ENCODE measurements around the gene C12orf43.

Gene C12orf43

GRCh38 chr12:120979862-120980696 is 36.2 kb downstream of the C12orf43 start:
- H3K27me3 Mint-ChIP-seq: no peaks in the 10 kb centered on the region
- no peaks in the 10 kb centered on the region for H3K36me3 Mint-ChIP-seq (ENCODE audit: low read depth)
- no peak overlapping the region for H3K27ac Mint-ChIP-seq

DNA sequence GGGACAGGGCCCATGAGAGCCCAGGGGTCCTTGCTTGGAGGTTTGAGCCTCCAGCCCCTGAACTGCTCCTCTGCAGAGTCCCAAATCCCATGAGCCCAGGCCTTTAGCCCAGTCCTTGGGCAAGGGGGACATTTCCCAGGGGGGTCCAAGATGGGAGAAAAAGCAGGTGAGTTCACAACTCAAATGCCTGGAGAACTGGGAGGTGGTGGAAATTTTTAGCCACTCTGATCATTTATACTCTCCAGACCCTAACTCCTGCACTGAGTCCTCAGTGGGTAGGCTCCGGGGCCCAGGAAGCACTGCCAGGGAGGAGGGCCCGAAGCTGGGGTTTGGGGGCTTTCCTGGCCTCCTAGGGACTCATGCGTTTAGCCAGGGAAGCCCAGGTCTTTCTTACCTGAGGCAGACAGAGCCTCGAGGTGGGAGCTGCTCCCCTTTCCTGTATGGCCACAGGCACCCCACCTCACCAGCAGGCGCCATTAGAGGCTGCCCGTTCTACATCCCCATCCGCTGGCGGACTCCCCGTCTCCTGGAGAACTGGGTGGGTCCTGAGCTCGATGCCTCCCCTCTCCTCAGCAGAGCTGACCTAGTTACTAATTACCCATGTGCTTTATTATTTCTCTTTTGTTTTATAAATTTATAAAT is 36.9 kb downstream of the C12orf43 start:
- no peaks in the 10 kb centered on the region for H3K36me3 Mint-ChIP-seq (ENCODE audit: low read depth)
- no peaks in the 10 kb centered on the region for H3K9me3 Mint-ChIP-seq
- no peak overlapping the region for H3K27ac Mint-ChIP-seq
- H3K4me1 Mint-ChIP-seq (ENCODE audit: low read depth): no peaks in the 10 kb centered on the region
- no peak overlapping the region for H3K4me3 Mint-ChIP-seq
- no peaks in the 10 kb centered on the region for H3K27me3 Mint-ChIP-seq

More at GRCh38 chr12:120979862-120980696, 36.2 kb downstream of the C12orf43 start:
- Mint-ChIP-seq H3K9me3 (no peaks in the 10 kb centered on the region), H3K4me1 (ENCODE audit: low read depth) (no peaks in the 10 kb centered on the region), H3K4me3 (no peak overlapping the region)

GRCh38 chr12:120978296-120979219 is 37.7 kb downstream of the C12orf43 start, which contains the start of gene HNF1A:
HNF1A (plus strand) TSS chr12:120978543; CDS start chr12:120978769, 226 bp downstream.
- H3K36me3 Mint-ChIP-seq (ENCODE audit: low read depth): no peaks in the 10 kb centered on the region
- no peaks in the 10 kb centered on the region for H3K4me1 Mint-ChIP-seq (ENCODE audit: low read depth)
- no peak within 1 kb of the TSS for H3K27ac Mint-ChIP-seq
- no peak within 1 kb of the TSS for H3K4me3 Mint-ChIP-seq
- no peaks in the 10 kb centered on the region for H3K9me3 Mint-ChIP-seq
- no peaks in the 10 kb centered on the region for H3K27me3 Mint-ChIP-seq

- Mint-ChIP-seq H3K4me3 (no peak overlapping the region), H3K4me1 (ENCODE audit: low read depth) (no peaks in the 10 kb centered on the region), H3K27ac (no peak overlapping the region), H3K36me3 (ENCODE audit: low read depth) (no peaks in the 10 kb centered on the region), H3K27me3 (no peaks in the 10 kb centered on the region), H3K9me3 (no peaks in the 10 kb centered on the region)
Observed at GRCh38 chr12:120977531-120978295, 38.6 kb downstream of the C12orf43 start.

GRCh38 chr12:120972870-120973543 is 43.3 kb downstream of the C12orf43 start:
- H3K4me1 Mint-ChIP-seq (ENCODE audit: low read depth): peaks cover 7% of the 10 kb centered on the region
- no peaks in the 10 kb centered on the region for H3K27me3 Mint-ChIP-seq
- no peaks in the 10 kb centered on the region for H3K36me3 Mint-ChIP-seq (ENCODE audit: low read depth)
- no peak overlapping the region for H3K27ac Mint-ChIP-seq
- no peaks in the 10 kb centered on the region for H3K9me3 Mint-ChIP-seq
- no peak overlapping the region for H3K4me3 Mint-ChIP-seq

GRCh38 chr12:120971299-120972180 is 44.7 kb downstream of the C12orf43 start:
- H3K4me3 Mint-ChIP-seq: no peak overlapping the region
- no peaks in the 10 kb centered on the region for H3K36me3 Mint-ChIP-seq (ENCODE audit: low read depth)
- H3K9me3 Mint-ChIP-seq: no peaks in the 10 kb centered on the region
- H3K4me1 Mint-ChIP-seq (ENCODE audit: low read depth): peaks cover 7% of the 10 kb centered on the region
- H3K27me3 Mint-ChIP-seq: no peaks in the 10 kb centered on the region
- no peak overlapping the region for H3K27ac Mint-ChIP-seq

GRCh38 chr12:120970310-120970709 is 46.0 kb downstream of the C12orf43 start:
- Mint-ChIP-seq H3K4me3 (no peak overlapping the region), H3K27ac (peak overlapping the region; percentile 29), H3K4me1 (ENCODE audit: low read depth) (peaks cover 7% of the 10 kb centered on the region), H3K27me3 (no peaks in the 10 kb centered on the region), H3K9me3 (no peaks in the 10 kb centered on the region), H3K36me3 (ENCODE audit: low read depth) (no peaks in the 10 kb centered on the region)

- no peaks in the 10 kb centered on the region for H3K27me3 Mint-ChIP-seq
- no peaks in the 10 kb centered on the region for H3K36me3 Mint-ChIP-seq (ENCODE audit: low read depth)
- no peaks in the 10 kb centered on the region for H3K9me3 Mint-ChIP-seq
- no peak overlapping the region for H3K27ac Mint-ChIP-seq
- H3K4me3 Mint-ChIP-seq: no peak overlapping the region
- peaks cover 23% of the 10 kb centered on the region for H3K4me1 Mint-ChIP-seq (ENCODE audit: low read depth)
Observed at GRCh38 chr12:120965534-120966091, 50.7 kb downstream of the C12orf43 start.

- no peaks in the 10 kb centered on the region for H3K27me3 Mint-ChIP-seq
- peaks cover 36% of the 10 kb centered on the region for H3K4me1 Mint-ChIP-seq (ENCODE audit: low read depth)
- no peaks in the 10 kb centered on the region for H3K9me3 Mint-ChIP-seq
- H3K4me3 Mint-ChIP-seq: no peak overlapping the region
- no peaks in the 10 kb centered on the region for H3K36me3 Mint-ChIP-seq (ENCODE audit: low read depth)
- H3K27ac Mint-ChIP-seq: no peak overlapping the region
Observed at GRCh38 chr12:120964298-120964697, 52.0 kb downstream of the C12orf43 start.

DNA sequence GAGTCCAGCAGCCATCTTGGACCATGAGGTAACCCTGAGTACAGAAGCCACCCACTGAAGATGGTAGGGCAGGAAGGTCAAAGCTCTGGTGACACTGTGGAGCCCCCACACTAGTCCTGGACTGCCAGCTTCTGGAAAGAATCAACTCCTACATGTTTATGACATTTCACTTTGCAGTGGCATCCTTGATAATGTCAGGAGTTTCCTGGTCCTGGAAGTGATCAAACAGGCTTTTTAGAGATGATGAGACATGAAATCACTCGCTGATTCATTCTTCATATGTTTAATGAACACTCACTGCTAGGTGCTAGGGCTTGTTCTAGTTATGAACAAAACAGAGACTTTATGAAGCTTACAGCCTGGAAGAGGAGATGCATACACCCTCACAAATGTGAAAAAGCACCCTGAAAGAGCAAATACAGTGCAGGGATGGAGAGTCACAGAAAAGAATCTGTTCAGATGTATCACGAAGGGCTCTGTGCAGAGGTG is 53.7 kb downstream of the C12orf43 start:
- H3K36me3 Mint-ChIP-seq (ENCODE audit: low read depth): no peaks in the 10 kb centered on the region
- peak overlapping the region; percentile 8 for H3K4me3 Mint-ChIP-seq
- H3K4me1 Mint-ChIP-seq (ENCODE audit: low read depth): peaks cover 41% of the 10 kb centered on the region
- H3K27ac Mint-ChIP-seq: peak overlapping the region; percentile 62
- H3K9me3 Mint-ChIP-seq: no peaks in the 10 kb centered on the region
- no peaks in the 10 kb centered on the region for H3K27me3 Mint-ChIP-seq

GRCh38 chr12:120961604-120962531 is 54.4 kb downstream of the C12orf43 start:
- Mint-ChIP-seq H3K36me3 (ENCODE audit: low read depth) (no peaks in the 10 kb centered on the region), H3K4me3 (peak overlapping the region; percentile 8), H3K9me3 (no peaks in the 10 kb centered on the region), H3K27me3 (no peaks in the 10 kb centered on the region), H3K27ac (peak overlapping the region; percentile 62), H3K4me1 (ENCODE audit: low read depth) (peaks cover 41% of the 10 kb centered on the region)

DNA sequence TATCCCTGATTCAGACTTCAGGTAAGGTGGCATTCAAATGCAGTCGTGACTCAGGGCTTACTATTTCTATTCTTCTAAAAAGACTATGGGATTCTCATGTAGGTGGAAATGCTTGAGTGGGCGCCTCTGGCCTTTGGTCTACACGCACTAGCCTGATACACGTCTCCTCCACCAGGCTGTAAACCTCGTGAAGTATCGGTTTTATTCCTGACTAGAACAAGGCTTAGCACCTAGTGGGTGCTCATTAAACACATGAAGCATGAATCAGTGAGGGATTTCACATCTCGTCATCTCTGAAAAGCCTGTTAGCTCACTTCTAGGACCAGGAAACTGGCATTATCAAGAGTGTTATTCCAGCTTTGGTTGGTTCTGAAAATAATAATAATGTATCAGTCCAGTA is 55.6 kb downstream of the C12orf43 start:
- no peak overlapping the region for H3K4me3 Mint-ChIP-seq
- H3K36me3 Mint-ChIP-seq (ENCODE audit: low read depth): no peaks in the 10 kb centered on the region

More for the DNA sequence above, 55.6 kb downstream of the C12orf43 start:
- Mint-ChIP-seq H3K27ac (peak overlapping the region; percentile 82), H3K9me3 (no peaks in the 10 kb centered on the region), H3K27me3 (peaks cover 4% of the 10 kb centered on the region), H3K4me1 (ENCODE audit: low read depth) (peaks cover 41% of the 10 kb centered on the region)

All from stimulated activated naive CD8-positive, alpha-beta T cell treated with anti-CD3 and anti-CD28 coated beads, Interleukin-15, Interleukin-2, amounts not matched to agents 100 ng/mL and 50 ng/mL, for 24 hours (primary cell).